Esophagus muscularis mucosa (tissue), 4 donors: ENCODE data around the gene ST6GALNAC3. TPM values are rescaled to one million over a fixed set of nuclear protein-coding genes. Genes with fewer than 3 reads are reported as not detected.

Experiments
- DNase-seq: peaks from one replicate; pipeline ENCODE4 v3.0.0-alpha.2; 2017; ENCODE audit errors: extremely low spot score
- H3K27ac ChIP-seq, 4 donors: fragments of 200-600 bp; sonication (generic); replicated peaks in 1 of 4; 1 replicate in 3 of 4; 2 replicates in 1 of 4; pipeline ENCODE4 v1.5.1; 2016 to 2019; ENCODE audit warnings: mild to moderate bottlenecking in 1 of 4
- H3K27me3 ChIP-seq, 4 donors: fragments of 200-600 bp; sonication (generic); one replicate each; pipeline versions ENCODE4 v1.5.1 to v1.6.0; 2016 to 2019
- H3K36me3 ChIP-seq, 4 donors: fragments of 200-600 bp; sonication (generic); one replicate each; pipeline ENCODE4 v1.5.1; 2016 to 2019
- H3K4me1 ChIP-seq, 4 donors: fragments of 200-600 bp; sonication (generic); one replicate each; pipeline ENCODE4 v1.5.1; 2016 to 2019
- H3K4me3 ChIP-seq, 4 donors: fragments of 200-600 bp; sonication (generic); 1 replicate in 2 of 4; 2 replicates in 2 of 4; pipeline ENCODE4 v1.5.1; 2016 to 2019; ENCODE audit warnings: mild to moderate bottlenecking in 4 of 4, moderate library complexity in 1 of 4
- H3K9me3 ChIP-seq, 4 donors: fragments of 200-600 bp; sonication (generic); 1 replicate in 3 of 4; 2 replicates in 1 of 4; pipeline ENCODE4 v1.5.1; 2016 to 2019
- EP300 ChIP-seq: sonication (generic); formaldehyde crosslinking; IDR thresholded peaks from one replicate; pipeline ENCODE4 v1.6.1; 2017; ENCODE audit warnings: antibody characterized with exemption
- POLR2A ChIP-seq: fragments of 450-650 bp; IDR thresholded peaks from one replicate; pipeline ENCODE4 v1.6.1; 2017; ENCODE audit warnings: antibody characterized with exemption, moderate library complexity, mild to moderate bottlenecking, low read depth
- POLR2AphosphoS5 ChIP-seq, 2 donors: sonication (generic); formaldehyde crosslinking; IDR thresholded peaks; one replicate each; pipeline ENCODE4 v1.6.1; 2017; ENCODE audit warnings: antibody characterized with exemption in 2 of 2
- WGBS: methylation state at CpG from one replicate; pipeline ENCODE4 v1.1.5; 2018; 5-methylcytosine and 5-hydroxymethylcytosine counted together
- intact Hi-C: fragments of 100-400 bp; cut with DNase I; formaldehyde crosslinking; loops from one replicate; pipeline ENCODE4 v1.15.1; 2023
- total RNA-seq, 4 donors: library from RNA; depleted of rRNA; stranded (reverse); fragments of >200 nt; gene quantifications; one replicate each; pipeline versions ENCODE4 v1.1.0 to v1.2.1, GENCODE V29; 2016
- TF ChIP-seq, protein P1 (sequence below), 3 experiments: fragments of 200-600 bp in 2 of 3; fragments of 450-650 bp in 1 of 3; sonication (generic) in 2 of 3; IDR thresholded peaks; one replicate each; pipeline ENCODE4 v1.5.1; 2017 to 2019; ENCODE audit warnings: antibody characterized with exemption in 3 of 3, mild to moderate bottlenecking in 2 of 3, moderate library complexity in 1 of 3

ST6GALNAC3 gene
- total RNA-seq, 4 donors from 2014 or later, result 2.1 to 6.8 (median 4.8) TPM

DNA sequence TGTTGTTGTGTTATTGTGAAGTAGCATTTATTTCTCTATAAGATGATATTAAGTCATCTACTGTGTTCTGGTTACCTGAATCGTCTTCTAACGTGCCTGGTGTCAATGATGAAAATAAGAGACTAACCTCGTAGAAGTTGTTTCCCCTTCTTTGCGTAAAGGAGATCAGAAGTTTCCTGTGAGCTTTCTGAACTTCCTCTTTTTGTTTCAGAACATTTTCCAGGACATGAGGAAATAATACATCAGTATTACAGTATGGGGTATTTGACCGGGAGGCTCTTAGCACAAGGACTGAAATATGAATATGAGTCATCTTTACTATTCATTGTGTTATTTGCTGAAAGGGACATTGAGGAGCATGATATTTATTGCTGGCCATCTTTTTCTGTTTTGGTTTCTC, 1.3 kb downstream of the ST6GALNAC3 start:
- intact Hi-C loops, result loop anchor here (10.0 kb wide), 1 partner anchor 1139 kb away; the partner anchor contains the start of gene PIGK
- Histone ChIP-seq H3K4me3 (peak overlapping the region; percentile 70 to 82 (median 77)), H3K4me1 (peaks cover 13 to 33% (median 27%) of the 10 kb centered on the region in 4 donors), H3K9me3 (no peaks in the 10 kb centered on the region), H3K27me3 (no peaks in the 10 kb centered on the region), H3K36me3 (no peaks in the 10 kb centered on the region), H3K27ac (peak overlapping the region; percentile 72 to 87 (median 80))
- 55% methylated on average over 5 of the region's 5 CpGs for WGBS
- no peak for DNase-seq
- TF ChIP-seq, protein P1, sequence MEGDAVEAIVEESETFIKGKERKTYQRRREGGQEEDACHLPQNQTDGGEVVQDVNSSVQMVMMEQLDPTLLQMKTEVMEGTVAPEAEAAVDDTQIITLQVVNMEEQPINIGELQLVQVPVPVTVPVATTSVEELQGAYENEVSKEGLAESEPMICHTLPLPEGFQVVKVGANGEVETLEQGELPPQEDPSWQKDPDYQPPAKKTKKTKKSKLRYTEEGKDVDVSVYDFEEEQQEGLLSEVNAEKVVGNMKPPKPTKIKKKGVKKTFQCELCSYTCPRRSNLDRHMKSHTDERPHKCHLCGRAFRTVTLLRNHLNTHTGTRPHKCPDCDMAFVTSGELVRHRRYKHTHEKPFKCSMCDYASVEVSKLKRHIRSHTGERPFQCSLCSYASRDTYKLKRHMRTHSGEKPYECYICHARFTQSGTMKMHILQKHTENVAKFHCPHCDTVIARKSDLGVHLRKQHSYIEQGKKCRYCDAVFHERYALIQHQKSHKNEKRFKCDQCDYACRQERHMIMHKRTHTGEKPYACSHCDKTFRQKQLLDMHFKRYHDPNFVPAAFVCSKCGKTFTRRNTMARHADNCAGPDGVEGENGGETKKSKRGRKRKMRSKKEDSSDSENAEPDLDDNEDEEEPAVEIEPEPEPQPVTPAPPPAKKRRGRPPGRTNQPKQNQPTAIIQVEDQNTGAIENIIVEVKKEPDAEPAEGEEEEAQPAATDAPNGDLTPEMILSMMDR (IDR thresholded peaks at IDR 0.05), result no peak
- TF ChIP-seq POLR2A (no peak), EP300 (no peak), POLR2AphosphoS5 (IDR thresholded peaks at IDR 0.05) (peak in 1 of 2 donors; percentile 82)

DNA sequence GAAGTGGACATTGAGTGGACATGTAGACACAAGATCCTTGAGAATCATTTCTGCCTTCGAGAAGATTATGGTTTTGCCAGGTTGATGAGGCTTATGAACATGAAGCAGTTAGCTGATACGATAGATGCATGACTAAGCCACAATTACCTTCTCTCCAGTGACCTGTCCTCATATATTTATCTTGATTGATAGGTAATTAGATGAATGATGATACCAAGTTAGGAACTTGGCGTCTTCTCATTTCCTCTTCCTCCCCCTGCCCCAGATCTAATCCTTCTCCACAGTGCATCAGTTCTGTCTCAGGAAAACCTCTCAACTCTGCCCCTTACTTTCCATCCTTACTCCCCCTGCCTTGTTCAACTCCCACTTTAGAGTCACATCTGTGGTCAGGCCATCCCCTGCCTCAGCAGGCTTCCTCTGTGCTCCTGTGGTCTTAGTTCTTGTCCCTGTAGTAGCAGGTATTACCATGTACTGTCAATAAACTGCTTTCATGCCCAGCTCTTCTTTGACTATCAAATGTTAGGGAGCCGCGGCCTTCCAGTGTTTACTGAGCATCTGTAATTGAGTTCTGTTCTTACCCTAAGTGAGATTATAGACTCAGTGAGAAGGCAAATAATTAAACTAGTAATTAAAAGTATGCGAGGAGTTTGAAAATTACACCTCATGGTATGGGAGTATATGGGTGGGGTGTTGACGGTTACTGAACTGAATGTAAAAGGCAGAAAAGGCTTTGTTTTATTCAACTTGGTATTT, 5.1 kb downstream of the ST6GALNAC3 start:
- Histone ChIP-seq H3K27ac (no peak overlapping the region), H3K27me3 (no peaks in the 10 kb centered on the region), H3K36me3 (no peaks in the 10 kb centered on the region), H3K9me3 (no peaks in the 10 kb centered on the region), H3K4me1 (peaks cover 6 to 24% (median 19%) of the 10 kb centered on the region in 4 donors), H3K4me3 (no peak overlapping the region)
- TF ChIP-seq POLR2AphosphoS5 (IDR thresholded peaks at IDR 0.05), result no peak
- no peak for TF ChIP-seq EP300
- TF ChIP-seq, protein P1 (IDR thresholded peaks at IDR 0.05), result no peak
- no peak for TF ChIP-seq POLR2A
- 95% methylated on average over 7 of the region's 7 CpGs for WGBS
- no peak for DNase-seq
- intact Hi-C loops, result loop anchor here (10.0 kb wide), 1 partner anchor 1135 kb away; the partner anchor contains the start of gene PIGK

DNA sequence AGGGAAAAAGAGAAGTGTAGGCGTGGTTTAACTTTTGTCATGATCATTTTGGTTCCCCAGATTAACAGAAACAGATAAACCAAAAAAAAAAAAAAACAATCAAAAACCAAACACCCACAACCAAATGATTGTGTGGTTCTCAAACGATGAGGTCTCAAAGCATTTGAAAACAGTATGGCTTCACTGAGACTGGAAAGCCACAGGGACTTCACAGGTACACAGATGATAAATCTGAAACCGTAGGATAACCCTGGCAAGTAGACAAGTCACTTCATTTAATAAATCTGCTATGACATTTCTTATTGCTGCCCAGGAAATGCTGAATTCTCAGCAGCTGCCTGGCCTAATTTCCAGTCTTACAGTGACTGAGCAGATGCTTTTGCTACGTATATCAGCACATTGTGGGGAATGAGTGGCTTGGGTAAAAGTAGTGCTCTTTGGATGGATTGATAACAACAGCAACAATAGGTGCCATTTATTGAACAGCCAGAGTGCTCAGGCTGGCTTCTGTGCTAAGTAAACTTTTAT, 6.1 kb downstream of the ST6GALNAC3 start:
- no peaks in the 10 kb centered on the region for H3K36me3 ChIP-seq
- H3K4me3 ChIP-seq, result no peak overlapping the region
- no peaks in the 10 kb centered on the region for H3K27me3 ChIP-seq
- no peaks in the 10 kb centered on the region for H3K9me3 ChIP-seq
- no peak for DNase-seq
- intact Hi-C loops, result no loop called here
- no peak overlapping the region for H3K27ac ChIP-seq
- 42% methylated on average over 4 of the region's 4 CpGs for WGBS
- H3K4me1 ChIP-seq, result peaks cover 6 to 15% (median 11%) of the 10 kb centered on the region in 4 donors
- no peak for TF ChIP-seq POLR2A
- no peak for TF ChIP-seq EP300
- TF ChIP-seq, protein P1 (IDR thresholded peaks at IDR 0.05), result no peak
- no peak for TF ChIP-seq POLR2AphosphoS5 (IDR thresholded peaks at IDR 0.05)

DNA sequence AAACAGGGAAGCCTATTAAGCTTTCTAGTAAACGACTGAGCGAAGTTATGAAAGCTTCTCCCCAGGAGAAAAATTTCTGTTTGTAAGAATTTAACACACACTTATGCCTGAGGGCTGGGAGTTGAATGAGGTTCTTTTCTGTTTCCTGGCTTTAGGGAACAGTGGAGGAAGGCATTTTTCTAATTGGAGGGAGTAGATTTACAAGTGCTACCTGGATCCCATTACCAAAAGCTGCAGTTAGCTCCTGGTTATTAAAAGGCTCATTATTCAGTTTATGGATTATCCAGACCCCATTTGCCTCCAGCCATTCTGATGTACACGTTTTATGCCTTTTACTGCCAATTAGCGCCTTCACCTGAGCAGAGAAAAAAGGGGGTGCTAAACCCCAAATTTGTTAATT, 7.5 kb downstream of the ST6GALNAC3 start:
- Histone ChIP-seq H3K27me3 (no peaks in the 10 kb centered on the region), H3K4me3 (no peak overlapping the region), H3K9me3 (no peaks in the 10 kb centered on the region), H3K4me1 (peaks cover 6 to 20% (median 17%) of the 10 kb centered on the region in 4 donors), H3K36me3 (no peaks in the 10 kb centered on the region), H3K27ac (no peak overlapping the region)
- TF ChIP-seq EP300 (no peak), POLR2AphosphoS5 (IDR thresholded peaks at IDR 0.05) (no peak)
- TF ChIP-seq, protein P1 (IDR thresholded peaks at IDR 0.05), result no peak
- intact Hi-C loops, result no loop called here
- WGBS, result 94% methylated on average over 4 of the region's 4 CpGs
- no peak for DNase-seq
